Stomach (tissue), 4 donors: Measurements from ENCODE around the gene NLRP12.
"Not testable (repeated sequence)": the region's sequence is repeated elsewhere in the genome, so short reads cannot be mapped to it uniquely, and the experiment has no call there.

Experiments used
- EP300 ChIP-seq: sonication (generic); formaldehyde crosslinking; IDR thresholded peaks from one replicate; pipeline ENCODE4 v1.6.1; 2017; ENCODE audit warnings: antibody characterized with exemption
- POLR2A ChIP-seq, 4 donors: fragments of 450-650 bp; IDR thresholded peaks; one replicate each; pipeline ENCODE4 v1.6.1; 2016; ENCODE audit warnings: antibody characterized with exemption in 4 of 4, control low read depth in 2 of 4, mild to moderate bottlenecking in 1 of 4, moderate library complexity in 1 of 4
- TF ChIP-seq, protein P1 (sequence below), 7 experiments: fragments of 450-650 bp in 4 of 7; fragments of 200-600 bp in 3 of 7; sonication (generic) in 3 of 7; IDR thresholded peaks; one replicate each; pipeline ENCODE4 v1.5.1; 2016 to 2019; ENCODE audit warnings: antibody characterized with exemption in 7 of 7, control low read depth in 2 of 7, mild to moderate bottlenecking in 1 of 7

DNA sequence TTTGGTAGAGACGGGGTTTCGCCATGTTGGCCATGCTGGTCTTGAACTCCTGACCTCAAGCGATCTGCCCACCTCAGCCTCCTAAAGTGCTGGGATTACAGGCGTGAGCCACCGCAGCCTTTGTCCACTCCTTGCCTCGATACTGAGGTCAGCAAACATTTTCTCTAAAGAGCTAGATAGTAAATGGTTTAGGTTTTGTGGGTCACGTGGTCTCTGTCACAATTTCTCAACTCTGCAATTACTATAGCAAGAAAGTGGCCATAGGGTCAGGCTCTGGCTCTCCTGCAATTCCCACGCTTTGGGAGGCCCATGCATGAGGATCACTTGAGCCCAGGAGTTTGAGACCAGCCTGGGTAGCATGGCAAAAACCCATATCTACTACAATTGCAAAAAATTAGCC is 42.8 kb downstream of the NLRP12 start:
- TF ChIP-seq, protein P1, sequence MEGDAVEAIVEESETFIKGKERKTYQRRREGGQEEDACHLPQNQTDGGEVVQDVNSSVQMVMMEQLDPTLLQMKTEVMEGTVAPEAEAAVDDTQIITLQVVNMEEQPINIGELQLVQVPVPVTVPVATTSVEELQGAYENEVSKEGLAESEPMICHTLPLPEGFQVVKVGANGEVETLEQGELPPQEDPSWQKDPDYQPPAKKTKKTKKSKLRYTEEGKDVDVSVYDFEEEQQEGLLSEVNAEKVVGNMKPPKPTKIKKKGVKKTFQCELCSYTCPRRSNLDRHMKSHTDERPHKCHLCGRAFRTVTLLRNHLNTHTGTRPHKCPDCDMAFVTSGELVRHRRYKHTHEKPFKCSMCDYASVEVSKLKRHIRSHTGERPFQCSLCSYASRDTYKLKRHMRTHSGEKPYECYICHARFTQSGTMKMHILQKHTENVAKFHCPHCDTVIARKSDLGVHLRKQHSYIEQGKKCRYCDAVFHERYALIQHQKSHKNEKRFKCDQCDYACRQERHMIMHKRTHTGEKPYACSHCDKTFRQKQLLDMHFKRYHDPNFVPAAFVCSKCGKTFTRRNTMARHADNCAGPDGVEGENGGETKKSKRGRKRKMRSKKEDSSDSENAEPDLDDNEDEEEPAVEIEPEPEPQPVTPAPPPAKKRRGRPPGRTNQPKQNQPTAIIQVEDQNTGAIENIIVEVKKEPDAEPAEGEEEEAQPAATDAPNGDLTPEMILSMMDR (IDR thresholded peaks at IDR 0.05): not testable (repeated sequence)
- not testable (repeated sequence) for TF ChIP-seq POLR2A (IDR thresholded peaks at IDR 0.05); EP300
